ENCODE data around the gene RGS11. TPM values are rescaled to one million over a fixed set of nuclear protein-coding genes. Genes with fewer than 3 reads are reported as not detected.
A peak's percentile ranks its signal among the peaks of the same experiment; 100 is the strongest.

Gene RGS11
- total and polyA plus RNA-seq, 10 donors, result 0.79 to 5.4 (median 2.2) TPM

DNA sequence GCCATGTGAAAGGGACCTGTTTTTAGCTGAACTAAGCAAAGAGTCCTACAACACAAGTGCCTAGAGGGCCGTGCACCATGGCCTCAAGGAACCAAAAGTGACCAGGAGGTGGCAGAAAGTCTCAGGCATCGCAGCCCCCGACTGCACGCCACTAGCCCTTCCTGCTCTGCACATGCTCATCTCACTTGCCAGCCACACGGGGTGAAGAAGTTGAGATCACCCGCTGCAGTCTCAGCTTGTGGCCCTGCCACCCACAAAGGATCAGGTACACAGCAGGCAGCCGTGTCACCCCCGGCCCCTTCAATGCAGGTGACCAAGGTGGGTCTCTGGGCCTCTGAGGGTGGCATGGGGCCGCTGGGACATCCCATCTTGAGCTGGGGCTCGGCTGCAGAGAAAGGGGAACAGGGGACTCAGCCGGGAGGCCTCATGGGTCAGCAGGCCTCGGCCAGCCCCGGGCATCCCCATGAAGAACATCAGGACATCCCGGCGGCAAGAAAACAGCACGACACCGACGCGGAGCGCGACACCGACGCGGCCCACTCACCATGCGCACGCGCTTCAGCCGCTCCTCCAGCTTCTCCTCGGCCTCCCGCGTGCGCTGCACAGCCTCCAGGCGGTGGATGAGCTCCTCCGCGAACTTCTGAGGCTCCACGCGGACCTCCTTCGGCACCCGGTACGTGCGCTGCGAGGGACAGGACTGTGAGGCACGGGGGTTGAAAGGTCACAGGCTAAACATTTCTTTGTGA is 28.2 kb upstream of the RGS11 start:
- H3K4me1 ChIP-seq, result peaks cover 0 to 23% (median 0%) of the 10 kb centered on the region in 6 donors
- DNase-seq, result peak; percentile 68
- peaks cover 2 to 100% (median 56%) of the 10 kb centered on the region in 6 donors for H3K36me3 ChIP-seq
- no peak overlapping the region for H3K4me3 ChIP-seq
- WGBS, 5 donors, result 87 to 92% (median 89%) methylated on average over 39 to 43 of the region's 43 CpGs
- TF ChIP-seq, protein P1, sequence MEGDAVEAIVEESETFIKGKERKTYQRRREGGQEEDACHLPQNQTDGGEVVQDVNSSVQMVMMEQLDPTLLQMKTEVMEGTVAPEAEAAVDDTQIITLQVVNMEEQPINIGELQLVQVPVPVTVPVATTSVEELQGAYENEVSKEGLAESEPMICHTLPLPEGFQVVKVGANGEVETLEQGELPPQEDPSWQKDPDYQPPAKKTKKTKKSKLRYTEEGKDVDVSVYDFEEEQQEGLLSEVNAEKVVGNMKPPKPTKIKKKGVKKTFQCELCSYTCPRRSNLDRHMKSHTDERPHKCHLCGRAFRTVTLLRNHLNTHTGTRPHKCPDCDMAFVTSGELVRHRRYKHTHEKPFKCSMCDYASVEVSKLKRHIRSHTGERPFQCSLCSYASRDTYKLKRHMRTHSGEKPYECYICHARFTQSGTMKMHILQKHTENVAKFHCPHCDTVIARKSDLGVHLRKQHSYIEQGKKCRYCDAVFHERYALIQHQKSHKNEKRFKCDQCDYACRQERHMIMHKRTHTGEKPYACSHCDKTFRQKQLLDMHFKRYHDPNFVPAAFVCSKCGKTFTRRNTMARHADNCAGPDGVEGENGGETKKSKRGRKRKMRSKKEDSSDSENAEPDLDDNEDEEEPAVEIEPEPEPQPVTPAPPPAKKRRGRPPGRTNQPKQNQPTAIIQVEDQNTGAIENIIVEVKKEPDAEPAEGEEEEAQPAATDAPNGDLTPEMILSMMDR (IDR thresholded peaks at IDR 0.05 in 8 of 11, conservative IDR thresholded peaks at IDR 0.05 in 3 of 11), result peak in 2 of 11 experiments; percentile 18 to 23
- peak in 1 of 3 donors; percentile 42 for TF ChIP-seq POLR2AphosphoS5 (IDR thresholded peaks at IDR 0.05)
- TF ChIP-seq POLR2A (IDR thresholded peaks at IDR 0.05), result no peak
- H3K9me3 ChIP-seq, result no peaks in the 10 kb centered on the region
- intact Hi-C loops (cut with DNase I; ENCODE audit: low total_unique reads), result no loop called here
- H3K27ac ChIP-seq, result no peak overlapping the region
- no peaks in the 10 kb centered on the region for H3K27me3 ChIP-seq (replicated peaks in 1 of 7)

DNA sequence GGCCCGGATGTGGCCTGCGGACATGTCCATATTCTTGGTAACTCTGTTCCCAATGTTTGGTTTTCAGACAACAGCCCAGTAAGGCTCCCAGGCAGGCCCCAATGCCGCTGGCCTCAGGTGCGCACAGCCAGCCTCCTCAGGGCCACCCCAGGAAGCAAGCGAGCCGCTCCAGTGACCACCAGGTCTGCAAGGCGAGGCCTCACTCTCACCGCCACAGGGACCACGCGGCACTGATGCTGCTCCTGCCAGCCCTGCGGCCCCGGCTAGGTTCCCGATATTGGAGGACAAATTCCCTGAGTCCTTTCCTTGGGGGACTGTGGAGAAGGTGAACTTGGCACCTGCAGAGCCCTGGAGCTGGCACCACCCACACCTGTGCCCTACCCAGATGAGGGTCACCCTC is 26.2 kb upstream of the RGS11 start:
- Histone ChIP-seq H3K4me3 (no peak overlapping the region), H3K9me3 (no peaks in the 10 kb centered on the region), H3K27ac (no peak overlapping the region), H3K4me1 (peaks cover 0 to 4% (median 0%) of the 10 kb centered on the region in 6 donors), H3K36me3 (peaks cover 2 to 100% (median 52%) of the 10 kb centered on the region in 6 donors), H3K27me3 (replicated peaks in 1 of 7) (no peaks in the 10 kb centered on the region)
- TF ChIP-seq POLR2AphosphoS5 (IDR thresholded peaks at IDR 0.05) (no peak), POLR2A (IDR thresholded peaks at IDR 0.05) (no peak)
- TF ChIP-seq, protein P1 (IDR thresholded peaks at IDR 0.05 in 8 of 11, conservative IDR thresholded peaks at IDR 0.05 in 3 of 11), result no peak
- no peak for DNase-seq
- intact Hi-C loops (cut with DNase I; ENCODE audit: low total_unique reads), result no loop called here
- 95 to 98% (median 96%) methylated on average over 3 to 13 of the region's 13 CpGs for WGBS, 5 donors

DNA sequence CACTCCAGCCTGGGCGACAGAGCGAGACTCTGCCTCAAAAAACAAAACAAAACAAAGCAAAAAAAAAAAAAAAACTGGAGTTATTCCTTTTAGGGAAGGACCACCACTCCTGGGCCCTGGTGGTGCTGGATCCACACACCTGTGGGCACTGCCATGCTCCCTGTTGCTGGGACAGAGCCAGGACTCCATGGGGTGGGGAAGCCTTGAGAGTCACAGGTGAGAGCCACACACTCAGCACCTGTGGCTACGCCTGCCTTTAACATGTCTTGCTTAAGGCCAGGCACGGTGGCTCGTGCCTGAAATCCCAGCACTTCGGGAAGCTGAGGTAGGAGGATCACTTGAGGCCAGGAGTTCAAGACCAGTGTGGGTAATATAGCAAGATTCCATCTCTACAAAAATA is 25.5 kb upstream of the RGS11 start:
- Histone ChIP-seq H3K27me3 (replicated peaks in 1 of 7) (no peaks in the 10 kb centered on the region), H3K4me3 (no peak overlapping the region), H3K4me1 (no peaks in the 10 kb centered on the region), H3K36me3 (peaks cover 2 to 100% (median 55%) of the 10 kb centered on the region in 6 donors), H3K27ac (no peak overlapping the region), H3K9me3 (no peaks in the 10 kb centered on the region)
- WGBS, 5 donors, result 91 to 96% (median 92%) methylated on average over 6 of the region's 6 CpGs
- intact Hi-C loops (cut with DNase I; ENCODE audit: low total_unique reads), result no loop called here
- TF ChIP-seq POLR2AphosphoS5 (IDR thresholded peaks at IDR 0.05) (no peak), POLR2A (IDR thresholded peaks at IDR 0.05) (no peak)
- TF ChIP-seq, protein P1 (IDR thresholded peaks at IDR 0.05 in 8 of 11, conservative IDR thresholded peaks at IDR 0.05 in 3 of 11), result no peak
- DNase-seq, result no peak

DNA sequence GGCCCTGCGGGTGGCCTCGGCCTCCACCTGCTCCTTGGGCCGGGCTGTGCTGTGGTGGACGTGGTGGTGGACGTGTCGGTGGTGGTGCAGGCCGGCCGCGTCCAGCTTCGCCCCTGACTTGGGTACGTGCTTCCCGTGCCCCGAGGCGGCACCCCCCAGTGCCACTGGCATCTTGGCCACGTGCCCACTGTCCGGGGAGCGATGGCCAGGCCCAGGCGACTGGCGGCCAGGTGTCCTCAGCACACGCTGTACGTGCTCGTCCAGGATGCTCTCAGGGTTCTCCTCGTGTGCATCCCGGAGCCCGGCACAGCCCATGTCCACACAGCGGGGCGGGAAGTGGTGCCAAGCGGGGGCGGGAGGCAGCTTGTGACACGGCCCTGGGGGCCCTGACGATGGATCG is 22.1 kb upstream of the RGS11 start:
- no peak overlapping the region for H3K4me3 ChIP-seq
- intact Hi-C loops (cut with DNase I; ENCODE audit: low total_unique reads), result no loop called here
- H3K4me1 ChIP-seq, result no peaks in the 10 kb centered on the region
- TF ChIP-seq POLR2A (IDR thresholded peaks at IDR 0.05) (no peak), POLR2AphosphoS5 (IDR thresholded peaks at IDR 0.05) (no peak)
- TF ChIP-seq, protein P1 (IDR thresholded peaks at IDR 0.05 in 8 of 11, conservative IDR thresholded peaks at IDR 0.05 in 3 of 11), result no peak
- H3K27ac ChIP-seq, result no peak overlapping the region
- WGBS, 5 donors, result 91 to 98% (median 96%) methylated on average over 12 to 32 of the region's 32 CpGs
- no peak for DNase-seq
- H3K36me3 ChIP-seq, result peaks cover 0 to 100% (median 57%) of the 10 kb centered on the region in 6 donors
- H3K27me3 ChIP-seq (replicated peaks in 1 of 7), result no peaks in the 10 kb centered on the region
- no peaks in the 10 kb centered on the region for H3K9me3 ChIP-seq
